Cardiac fibroblast (primary cell): ENCODE data around the gene RNF152.

Source experiments
- DNase-seq, 2 donors: peaks; one replicate each; pipeline versions ENCODE4 v3.0.0 to v3.0.0-alpha.2; 2010; ENCODE audit warnings: low read depth in 2 of 2
- H3K4me3 ChIP-seq, 2 donors: replicated peaks in 1 of 2; 1 replicate in 1 of 2; 2 replicates in 1 of 2; pipeline ENCODE4 v1.5.1; 2011; ENCODE audit warnings: low read depth in 2 of 2, low read length in 2 of 2, mild to moderate bottlenecking in 2 of 2, moderate library complexity in 1 of 2
- CTCF ChIP-seq: IDR thresholded peaks from one replicate; pipeline ENCODE4 v1.5.1; 2011; ENCODE audit warnings: low read depth, mild to moderate bottlenecking, low read length, inconsistent platforms

Gene RNF152

GRCh38 chr18:61766266-61766884 is 126.4 kb downstream of the RNF152 start:
- no peak for DNase-seq
- no peak for TF ChIP-seq CTCF
- no peak overlapping the region for H3K4me3 ChIP-seq

GRCh38 chr18:61765097-61765496 is 127.7 kb downstream of the RNF152 start:
- no peak overlapping the region for H3K4me3 ChIP-seq
- no peak for TF ChIP-seq CTCF
- DNase-seq, result peak; percentile 57 to 63

DNA sequence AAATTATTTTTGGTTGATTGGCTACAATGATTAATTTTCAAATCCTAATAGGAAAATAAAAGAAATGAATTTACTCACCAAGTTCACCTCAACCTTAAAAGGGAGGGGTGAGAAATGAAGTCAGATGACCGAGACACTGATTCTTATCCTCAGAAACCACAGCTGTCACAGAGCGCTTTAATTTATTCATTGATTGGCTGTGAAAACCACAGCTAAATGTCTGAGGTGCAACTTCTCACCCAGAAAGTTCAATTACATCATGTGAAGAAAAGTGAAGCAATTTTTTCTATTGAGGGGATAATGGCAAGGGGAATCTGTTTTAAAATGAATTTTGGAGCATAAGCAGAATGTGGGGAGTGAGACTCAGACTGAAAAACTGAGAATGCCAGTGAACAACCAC is 128.4 kb downstream of the RNF152 start:
- TF ChIP-seq CTCF, result no peak
- no peak overlapping the region for H3K4me3 ChIP-seq
- no peak for DNase-seq

GRCh38 chr18:61761875-61762274 is 130.9 kb downstream of the RNF152 start:
- H3K4me3 ChIP-seq, result no peak overlapping the region
- DNase-seq, result no peak
- no peak for TF ChIP-seq CTCF
